Renal cortex interstitium (tissue), 11 donors: ENCODE results near the gene CHCHD6. TPM values are rescaled to one million over a fixed set of nuclear protein-coding genes. Genes with fewer than 3 reads are reported as not detected.

Experiments used
- DNase-seq, 11 donors: peaks; one replicate each; pipeline ENCODE4 v3.0.0-alpha.2; 2013; ENCODE audit warnings: low read depth in 9 of 11, low spot score in 4 of 11; ENCODE audit errors: extremely low read depth in 1 of 11
- polyA plus RNA-seq, 3 donors: library from polyadenylated mRNA; unstranded; fragments of 120-200 nt; gene quantifications; one replicate each; pipeline ENCODE4 v1.2.1, GENCODE V29; 2013; ENCODE audit not compliant: insufficient read length in 3 of 3

Gene CHCHD6
- polyA plus RNA-seq, 3 donors: 15.7 to 22.3 (median 21.1) TPM

DNA sequence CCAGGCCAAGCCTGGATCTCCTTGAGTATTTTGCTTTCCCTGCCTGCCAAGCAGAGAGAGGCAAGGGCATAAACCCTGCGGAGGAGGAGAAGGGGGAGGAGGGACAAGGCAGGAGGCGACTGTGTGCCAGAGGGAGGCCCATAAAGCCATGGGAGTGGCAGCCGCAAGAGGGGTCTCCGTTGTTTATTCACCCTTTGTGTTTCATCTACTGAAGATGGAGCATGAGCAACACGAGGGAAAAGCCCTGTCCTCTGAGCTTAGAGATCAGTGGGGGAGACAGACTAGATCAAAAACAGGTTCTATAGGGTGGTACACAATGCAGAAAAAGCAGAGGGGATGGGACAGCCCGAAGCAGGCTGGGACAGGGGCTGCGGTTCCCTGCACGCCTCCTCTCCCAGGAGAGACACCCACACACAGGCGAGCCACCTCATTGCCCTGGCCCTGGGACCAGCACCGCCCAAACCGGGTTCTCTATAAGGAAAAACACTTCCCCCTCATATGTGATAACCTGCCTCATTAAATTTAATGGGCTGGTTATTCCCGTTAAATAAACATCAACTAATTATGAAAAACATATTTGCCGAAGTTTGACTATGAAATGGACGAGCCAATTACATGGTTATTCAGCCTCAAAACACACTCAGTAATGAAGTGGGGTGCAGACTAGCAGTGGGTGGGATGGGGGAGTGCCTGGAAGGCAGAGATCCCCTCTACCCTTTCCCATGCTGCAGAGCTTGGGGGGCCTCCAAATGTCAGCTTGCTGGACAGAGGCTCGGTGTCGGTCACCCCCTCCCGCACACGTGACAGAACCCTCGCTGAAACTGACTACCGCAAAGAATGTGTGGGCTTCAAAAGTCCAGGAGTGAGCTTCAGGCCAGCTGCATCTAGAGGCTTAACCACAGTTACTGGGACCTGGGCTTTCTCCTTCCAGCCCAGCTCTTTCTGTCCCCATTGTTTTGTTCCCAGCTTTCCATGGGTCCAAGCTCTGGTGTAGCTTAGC, 264.7 kb downstream of the CHCHD6 start:
- no peak for DNase-seq

DNA sequence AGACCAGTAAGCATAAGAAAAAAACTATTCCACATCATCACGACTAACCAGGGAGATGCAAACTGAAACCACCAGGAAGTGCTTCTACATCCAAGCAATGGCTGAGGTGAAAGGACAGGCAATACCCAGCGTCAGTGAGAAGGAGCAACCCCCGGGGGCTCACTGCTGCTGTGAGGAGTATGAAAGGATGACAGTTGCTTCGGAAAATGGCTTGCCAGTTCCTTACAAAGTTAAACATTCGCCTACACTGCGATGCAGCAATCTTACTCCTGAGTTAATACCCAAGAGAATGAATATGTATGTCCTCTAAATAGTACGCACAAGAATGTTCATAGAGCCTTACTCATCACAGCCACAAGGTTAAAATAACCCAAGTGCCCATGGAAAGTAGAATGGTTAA, 265.5 kb downstream of the CHCHD6 start:
- no peak for DNase-seq

GRCh38 chr3:126970101-126970500, 266.1 kb downstream of the CHCHD6 start:
- DNase-seq: no peak

DNA sequence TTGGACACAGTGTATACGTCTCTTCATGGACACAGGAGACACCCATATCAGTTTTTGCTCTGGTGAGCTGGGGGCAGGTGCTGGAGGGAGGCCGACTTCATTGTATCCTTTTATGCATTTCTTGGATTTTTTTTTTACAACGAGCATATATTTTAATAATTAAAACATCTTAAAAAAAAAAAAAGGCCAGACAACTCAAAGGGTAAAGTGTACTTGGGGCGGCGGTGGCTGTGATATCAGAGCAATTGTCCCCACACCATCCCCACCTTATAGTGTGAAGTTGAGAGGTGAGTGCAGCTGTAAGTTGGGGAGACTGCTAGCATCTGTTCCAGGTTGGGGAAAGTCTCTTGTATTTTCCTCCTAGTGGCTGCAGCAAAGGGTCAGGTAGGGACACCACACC, 266.9 kb downstream of the CHCHD6 start:
- no peak for DNase-seq

DNA sequence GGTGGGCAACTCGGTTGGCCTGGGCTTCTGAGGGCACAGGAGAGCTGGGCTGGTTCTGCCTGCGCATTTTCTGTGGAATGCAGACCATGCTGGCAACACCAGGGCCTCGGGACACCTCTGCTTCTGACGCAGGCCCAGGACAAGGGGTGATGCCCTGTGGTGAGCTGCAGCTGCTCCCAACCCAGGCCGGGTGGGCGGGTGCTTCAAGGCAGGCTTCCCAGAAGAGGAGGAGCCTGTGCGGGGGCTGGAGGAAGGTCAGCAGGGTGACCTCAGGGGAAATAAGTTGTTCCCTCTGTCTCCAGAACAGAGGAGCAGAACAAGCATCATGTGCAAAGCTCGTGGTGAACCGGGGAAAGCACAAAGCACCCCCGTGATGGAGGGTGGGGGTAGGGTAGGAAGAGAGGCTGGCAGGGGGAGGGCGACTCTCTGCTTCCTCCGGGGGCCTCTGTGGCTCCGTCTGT, 267.9 kb downstream of the CHCHD6 start:
- no peak for DNase-seq

GRCh38 chr3:126972866-126973265, 268.8 kb downstream of the CHCHD6 start:
- DNase-seq: no peak

DNA sequence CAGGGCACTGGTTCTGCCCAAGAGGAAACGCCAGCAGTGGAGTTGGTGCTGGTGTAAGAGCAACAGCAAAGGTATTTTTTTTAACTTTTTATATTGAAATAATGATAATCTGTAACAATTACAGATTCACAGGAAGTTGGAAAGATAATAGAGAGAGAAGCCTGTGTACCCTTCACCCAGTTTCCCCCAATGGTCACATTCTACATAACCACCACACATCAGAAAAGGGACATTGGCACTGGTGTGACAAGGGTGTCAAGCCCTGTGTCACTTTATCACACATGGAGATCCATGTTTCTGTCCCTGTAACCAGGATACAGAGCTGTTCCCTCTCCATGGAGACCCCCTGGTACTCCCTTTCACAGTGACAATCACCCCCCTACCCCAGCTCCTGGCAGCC, 269.8 kb downstream of the CHCHD6 start:
- DNase-seq: no peak

- no peak for DNase-seq
These were observed 270.7 kb downstream of the CHCHD6 start for GRCh38 chr3:126974756-126975155.

DNA sequence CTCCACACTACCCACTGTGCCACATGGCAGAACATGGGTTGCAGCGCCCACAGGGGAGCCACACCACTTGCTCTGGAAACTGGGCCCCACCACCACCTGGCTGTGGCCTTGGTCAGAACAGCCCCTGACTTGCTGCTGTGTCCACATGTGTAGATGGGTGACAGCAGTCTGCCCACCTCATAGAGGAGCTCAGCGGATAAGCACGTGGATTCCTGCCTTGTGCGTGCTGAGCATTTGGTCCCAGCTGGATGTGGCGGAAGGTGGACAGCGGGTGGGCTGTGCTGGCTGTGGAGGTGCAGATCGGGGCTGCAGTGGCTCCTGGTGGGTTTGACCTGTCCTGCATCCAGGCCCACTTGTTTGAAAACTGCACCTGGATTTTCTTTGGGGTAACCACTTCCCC, 272.9 kb downstream of the CHCHD6 start:
- no peak for DNase-seq

- no peak for DNase-seq
These were observed 273.8 kb downstream of the CHCHD6 start for GRCh38 chr3:126977821-126978220.

DNA sequence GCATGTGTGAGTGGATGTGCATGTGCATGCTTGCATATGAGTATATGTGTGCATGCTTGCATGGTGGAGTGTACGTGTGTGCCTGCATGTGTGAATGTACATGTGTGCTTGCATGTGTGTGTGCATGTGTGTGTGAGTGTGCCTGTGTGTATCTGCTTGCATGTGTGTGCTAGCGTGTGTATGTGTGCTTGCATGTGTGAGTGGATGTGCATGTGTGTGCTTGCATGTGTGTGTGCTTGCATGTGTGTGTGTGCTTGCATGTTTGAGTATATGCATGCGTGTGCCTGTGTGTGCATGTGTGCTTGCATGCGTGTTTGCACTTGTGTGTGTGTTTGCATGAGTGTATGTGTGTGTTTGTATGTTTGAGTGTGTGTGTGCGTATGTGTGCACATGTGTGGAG, 274.3 kb downstream of the CHCHD6 start:
- no peak for DNase-seq

DNA sequence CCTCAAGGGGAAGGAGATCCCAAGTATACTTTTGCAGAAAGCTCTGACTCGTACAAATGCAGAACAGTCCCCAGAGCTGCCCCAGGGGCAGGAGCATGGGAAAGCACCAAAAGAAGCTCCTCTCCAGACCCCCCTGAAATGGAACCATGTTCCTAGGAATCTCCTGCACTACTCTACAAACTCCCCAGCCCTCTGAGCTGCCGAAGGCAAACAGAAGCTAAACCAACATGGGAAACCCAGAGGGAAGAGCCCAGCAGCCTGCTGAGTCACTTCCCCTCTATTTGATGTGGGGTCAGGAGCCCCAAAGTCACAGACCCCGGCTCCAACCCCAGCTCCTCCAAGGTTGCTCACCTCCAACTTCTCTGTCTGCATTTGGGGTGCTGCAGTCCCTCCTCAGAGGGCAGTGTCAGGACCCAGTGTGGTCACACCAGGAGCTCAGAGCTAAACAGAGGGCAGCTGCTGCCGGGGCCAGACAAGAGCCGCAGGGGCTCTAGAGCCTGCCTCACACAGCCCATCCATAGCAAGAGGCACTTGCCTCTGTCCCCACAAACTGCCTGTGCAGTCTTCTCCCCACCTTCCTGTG, 275.1 kb downstream of the CHCHD6 start:
- DNase-seq: no peak

- DNase-seq: no peak
These were observed 276.3 kb downstream of the CHCHD6 start for GRCh38 chr3:126980266-126980811.

GRCh38 chr3:126982126-126982470, 278.1 kb downstream of the CHCHD6 start:
- no peak for DNase-seq

DNA sequence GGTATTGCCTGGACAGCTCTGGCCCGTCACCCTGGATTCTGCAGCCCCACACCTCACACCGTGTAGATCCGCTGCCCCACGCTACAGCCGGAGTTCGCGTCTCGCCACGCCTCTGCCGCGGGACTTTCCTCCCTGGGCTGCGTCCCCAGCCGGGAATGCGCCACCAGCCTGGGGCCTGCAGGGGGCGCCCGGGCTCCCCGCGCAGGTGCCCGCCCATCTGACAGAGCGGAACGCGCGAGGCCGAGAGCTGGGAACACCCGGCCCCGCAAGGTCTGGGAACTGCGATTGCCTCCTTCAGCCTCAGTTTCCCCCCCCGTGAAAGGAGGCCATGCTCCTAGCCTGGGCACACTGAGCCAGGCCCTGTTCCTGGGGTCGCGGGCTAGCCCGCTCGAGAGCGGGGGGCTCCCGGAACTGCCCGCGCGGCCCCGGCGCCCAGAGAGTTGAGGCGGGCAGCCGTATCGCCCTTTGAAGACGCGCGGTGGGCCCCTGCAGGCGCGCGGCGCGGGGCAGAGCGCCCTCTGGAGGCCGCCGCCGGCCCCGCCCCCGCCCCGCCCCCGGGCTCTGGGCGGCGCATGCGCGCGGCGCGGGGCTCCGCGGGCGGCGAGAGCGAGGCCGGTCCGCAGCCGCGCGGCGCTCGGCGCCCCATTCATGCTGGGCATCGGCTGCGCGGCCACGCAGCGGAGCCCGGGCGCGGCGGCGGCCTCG, 278.6 kb downstream of the CHCHD6 start, which contains the start of gene PLXNA1:
TSS of gene PLXNA1 (plus strand) at position 645 of the 705 bp plus-strand sequence. CDS start 5,479 bp downstream, outside the sequence.
- DNase-seq: peak in 5 of 11 donors; percentile 34 to 62 (median 56)

DNA sequence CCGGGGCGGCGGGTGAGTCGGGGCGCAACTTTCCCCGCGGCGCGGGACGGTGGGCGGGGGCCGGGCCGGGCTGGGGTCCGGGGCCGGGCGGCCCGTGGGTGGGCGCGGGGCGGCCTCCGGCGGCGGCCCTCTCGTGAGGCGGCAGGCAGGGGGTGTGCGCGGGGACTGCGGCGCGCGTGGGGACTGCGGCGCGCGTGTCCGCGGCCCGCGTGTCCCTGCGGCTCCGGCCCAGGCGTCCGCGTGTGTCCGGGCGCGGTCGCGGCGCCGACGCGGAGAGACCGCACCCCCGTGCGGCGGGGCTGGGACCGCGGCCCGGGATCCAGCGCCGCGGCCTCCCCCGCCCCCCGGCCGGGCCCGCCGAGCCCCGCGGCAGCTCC, 279.2 kb downstream of the CHCHD6 start:
- no peak for DNase-seq

- peak in 4 of 11 donors; percentile 46 to 48 (median 46) for DNase-seq
These were observed 279.8 kb downstream of the CHCHD6 start for GRCh38 chr3:126983653-126984390.

- DNase-seq: no peak
These were observed 280.5 kb downstream of the CHCHD6 start for GRCh38 chr3:126984391-126985131.
